HG03469 (cell line): ENCODE data around the gene DOK3.

Experiments used
- ATAC-seq: cut with Tn5 transposase; IDR thresholded peaks from one replicate; pipeline ENCODE4 v1.9.1; 2021; ENCODE audit warnings: mild to moderate bottlenecking, moderate library complexity, moderate number of reproducible peaks; ENCODE audit not compliant: unreplicated experiment

DOK3 gene

DNA sequence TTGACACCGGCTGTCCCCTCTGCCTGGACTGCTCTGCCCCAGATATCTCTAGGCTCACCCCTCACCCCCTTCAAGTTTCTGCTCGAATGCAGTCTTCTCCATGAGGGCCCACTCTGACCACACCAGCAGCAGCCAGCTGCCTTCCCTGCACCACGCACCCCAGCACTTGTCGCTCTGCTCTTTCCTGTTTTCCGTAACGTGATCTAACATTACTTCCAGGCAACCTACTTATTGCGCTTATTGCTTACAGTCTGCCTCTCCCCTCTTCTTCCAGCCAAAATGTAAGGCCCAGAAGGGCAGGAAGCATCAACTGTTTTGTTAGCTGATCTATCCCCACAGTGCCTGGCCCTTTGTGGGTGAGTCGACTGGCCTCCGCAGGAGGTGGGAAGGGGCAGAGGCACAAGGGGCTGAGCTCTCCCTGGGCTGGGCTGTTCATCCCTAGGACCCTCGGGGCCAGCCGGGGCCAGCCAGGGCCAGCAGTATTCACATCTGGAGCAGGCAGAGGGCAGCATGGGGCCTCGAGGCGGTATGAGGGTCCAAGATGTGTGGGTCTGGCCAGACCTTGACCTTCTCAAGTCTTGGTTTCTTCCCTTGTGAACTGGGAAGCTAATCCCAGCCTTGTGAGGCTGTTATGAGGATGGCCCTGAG is 24.6 kb downstream of the DOK3 start:
- ATAC-seq = no peak

GRCh38 chr5:177483994-177484901 is 25.4 kb downstream of the DOK3 start:
- no peak for ATAC-seq

GRCh38 chr5:177483042-177483441 is 26.6 kb downstream of the DOK3 start:
- ATAC-seq = no peak

- no peak for ATAC-seq
These were observed 27.2 kb downstream of the DOK3 start for GRCh38 chr5:177482359-177482795.

DNA sequence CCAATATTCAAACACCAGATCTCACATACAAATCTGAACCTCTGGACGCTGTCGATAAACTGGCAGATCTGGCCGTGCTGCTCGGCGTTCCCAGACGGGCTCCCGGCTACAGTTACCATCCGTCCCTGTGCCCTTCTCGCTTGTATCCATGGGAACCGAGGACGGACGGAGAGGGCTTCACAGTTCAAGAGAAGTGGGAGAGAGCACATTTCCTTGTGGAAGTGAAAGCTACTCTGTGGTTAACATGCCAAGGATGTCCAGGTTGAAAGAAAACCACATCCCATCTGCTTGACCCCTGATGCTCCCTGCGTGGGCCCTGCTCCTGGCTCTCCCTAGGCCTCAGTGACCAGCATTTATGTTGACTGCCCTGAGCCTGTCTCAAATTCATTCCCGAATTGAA is 29.9 kb downstream of the DOK3 start:
- ATAC-seq = no peak

- ATAC-seq = no peak
These were observed 30.6 kb downstream of the DOK3 start for GRCh38 chr5:177478711-177479646.

GRCh38 chr5:177477701-177478477 is 31.7 kb downstream of the DOK3 start:
- ATAC-seq = no peak

DNA sequence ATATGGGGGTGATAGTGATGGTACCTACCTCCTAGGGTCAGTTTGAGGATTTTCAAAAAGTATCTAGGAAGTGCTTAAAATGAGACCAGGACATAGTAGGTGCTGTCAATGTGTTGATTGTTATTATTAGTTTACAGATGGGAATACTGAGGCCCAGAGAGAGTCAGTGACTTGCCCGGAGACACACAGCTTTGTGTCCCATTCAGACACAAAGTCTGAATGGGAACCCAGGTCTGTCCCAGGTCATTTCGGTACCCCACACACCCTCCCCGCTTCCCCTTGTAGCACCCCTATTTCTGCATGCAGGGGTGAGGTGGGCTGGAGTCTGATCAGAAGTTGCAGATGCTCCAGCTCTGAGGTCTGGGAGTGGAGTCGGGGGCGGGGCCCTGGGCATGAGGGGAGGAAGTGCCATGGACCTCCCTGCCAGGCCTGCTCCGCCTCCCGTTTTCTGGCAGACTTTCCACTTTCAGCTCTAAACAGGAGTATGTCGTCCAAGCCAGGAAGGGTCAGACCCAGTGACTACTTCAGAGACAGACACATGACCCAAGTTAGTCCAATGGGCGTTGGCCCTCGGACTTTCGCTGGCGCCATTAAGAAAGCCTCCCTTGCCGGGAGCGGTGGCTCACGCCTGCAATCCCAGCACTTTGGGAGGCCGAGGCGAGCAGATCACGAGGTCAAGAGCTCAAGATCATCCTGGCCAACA is 32.9 kb downstream of the DOK3 start:
- ATAC-seq = no peak

GRCh38 chr5:177475563-177476427 is 33.8 kb downstream of the DOK3 start:
- ATAC-seq = no peak

GRCh38 chr5:177474846-177475562 is 34.6 kb downstream of the DOK3 start:
- ATAC-seq = no peak

GRCh38 chr5:177474002-177474476 is 35.6 kb downstream of the DOK3 start:
- ATAC-seq = no peak

- no peak for ATAC-seq
These were observed 36.1 kb downstream of the DOK3 start, which contains the start of gene DBN1 for GRCh38 chr5:177473443-177474001. TSS of gene DBN1 (minus strand) at chr5:177473634. CDS start at chr5:177473521, 113 bp downstream.

- no peak for ATAC-seq
These were observed 36.9 kb downstream of the DOK3 start for GRCh38 chr5:177472460-177473442.

- ATAC-seq = no peak
These were observed 37.8 kb downstream of the DOK3 start for GRCh38 chr5:177471610-177472356.

DNA sequence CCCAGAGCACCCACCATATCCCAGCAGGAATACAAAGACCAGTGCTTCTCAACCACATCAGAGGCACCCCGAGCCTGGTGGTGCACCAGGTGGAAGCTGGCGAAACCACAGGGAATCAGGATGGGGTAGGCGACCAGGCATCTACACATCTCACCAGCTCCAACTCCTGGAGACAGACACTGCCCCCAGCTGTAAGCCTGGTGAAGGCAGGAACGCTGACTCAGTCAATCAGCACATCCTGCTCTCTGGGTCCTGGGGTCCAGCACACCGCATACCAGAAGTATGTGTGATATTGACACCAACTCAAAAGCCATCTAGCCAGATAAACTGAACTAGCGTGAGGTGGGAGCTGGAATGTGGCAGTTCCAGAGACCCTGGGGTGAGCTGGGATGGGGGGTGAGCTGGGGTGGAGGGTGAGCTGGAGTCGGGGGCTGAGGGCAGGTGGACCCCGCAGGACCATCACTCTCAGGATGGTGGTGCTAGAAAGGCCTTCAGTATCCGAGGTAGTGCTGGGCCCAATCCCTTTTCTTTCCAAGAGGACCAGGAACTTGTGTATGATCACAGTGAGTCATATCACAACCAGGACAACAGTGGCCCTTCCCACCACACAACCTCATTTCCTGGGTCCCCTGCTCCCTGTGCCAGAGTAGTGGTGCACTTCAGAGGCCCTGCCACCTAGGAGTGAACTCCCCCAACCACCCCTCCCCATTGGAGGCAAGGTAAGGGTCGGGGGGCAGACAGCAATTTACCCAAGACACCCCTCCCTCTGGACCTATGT is 38.7 kb downstream of the DOK3 start:
- no peak for ATAC-seq
